Subcutaneous abdominal adipose tissue (tissue), 5 donors: Measurements from ENCODE around the gene PLEKHG5.
"Not testable (repeated sequence)": the region's sequence is repeated elsewhere in the genome, so short reads cannot be mapped to it uniquely, and the experiment has no call there.

Experiments
- H3K27ac ChIP-seq: one replicate; pipeline ENCODE4 v1.7.0; 2013; ENCODE audit warnings: low read depth, mild to moderate bottlenecking, inconsistent platforms, low read length, moderate library complexity
- H3K27me3 ChIP-seq, 5 donors: one replicate each; pipeline ENCODE4 v1.7.0; 2013; ENCODE audit warnings: low read length in 5 of 5, inconsistent platforms in 1 of 5; ENCODE audit not compliant: control insufficient read depth in 5 of 5, insufficient read depth in 4 of 5
- H3K36me3 ChIP-seq, 5 donors: one replicate each; pipeline ENCODE4 v1.7.0; 2013; ENCODE audit warnings: low read length in 5 of 5; ENCODE audit not compliant: control insufficient read depth in 5 of 5, insufficient read depth in 5 of 5
- H3K4me1 ChIP-seq, 5 donors: one replicate each; pipeline ENCODE4 v1.7.0; 2013; ENCODE audit warnings: low read length in 5 of 5, mild to moderate bottlenecking in 3 of 5, moderate library complexity in 1 of 5; ENCODE audit not compliant: control insufficient read depth in 5 of 5, insufficient read depth in 5 of 5
- H3K4me3 ChIP-seq, 5 donors: one replicate each; pipeline ENCODE4 v1.7.0; 2013; ENCODE audit warnings: low read length in 5 of 5, low read depth in 1 of 5
- H3K9ac ChIP-seq, 5 donors: one replicate each; pipeline ENCODE4 v1.7.0; 2013; ENCODE audit warnings: low read length in 5 of 5, mild to moderate bottlenecking in 4 of 5, moderate library complexity in 3 of 5
- H3K9me3 ChIP-seq, 5 donors: one replicate each; pipeline ENCODE4 v1.7.0; 2013; ENCODE audit warnings: low read length in 5 of 5; ENCODE audit not compliant: control insufficient read depth in 5 of 5
- donor health status: healthy.
- donor health status: healthy.
- donor health status: healthy.
- donor health status: healthy.
- donor health status: healthy.

The PLEKHG5 gene

GRCh38 chr1:6431645-6432579 is 59.6 kb downstream of the PLEKHG5 start:
- peaks cover 6 to 30% (median 25%) of the 10 kb centered on the region in 5 donors for H3K27me3 ChIP-seq
- H3K4me3 ChIP-seq, H3K27ac ChIP-seq, H3K36me3 ChIP-seq, H3K9me3 ChIP-seq, H3K4me1 ChIP-seq, H3K9ac ChIP-seq: not testable (repeated sequence)

GRCh38 chr1:6429660-6430411 is 61.6 kb downstream of the PLEKHG5 start:
- H3K9ac ChIP-seq, H3K4me1 ChIP-seq, H3K9me3 ChIP-seq, H3K27ac ChIP-seq, H3K4me3 ChIP-seq, H3K36me3 ChIP-seq: not testable (repeated sequence)
- H3K27me3 ChIP-seq = peaks cover 26 to 48% (median 43%) of the 10 kb centered on the region in 5 donors

- peaks cover 36 to 60% (median 55%) of the 10 kb centered on the region in 5 donors for H3K27me3 ChIP-seq
- H3K9ac ChIP-seq = not testable (repeated sequence)
Observed at GRCh38 chr1:6428453-6428852, 63.0 kb downstream of the PLEKHG5 start.

GRCh38 chr1:6427441-6428390 is 63.8 kb downstream of the PLEKHG5 start:
- Histone ChIP-seq H3K27ac (no peak overlapping the region), H3K27me3 (peaks cover 44 to 67% (median 62%) of the 10 kb centered on the region in 5 donors)

More at GRCh38 chr1:6428453-6428852, 63.0 kb downstream of the PLEKHG5 start:
- not testable (repeated sequence) for H3K36me3 ChIP-seq, H3K27ac ChIP-seq, H3K4me3 ChIP-seq, H3K9me3 ChIP-seq
- H3K4me1 ChIP-seq = peaks cover 0 to 19% (median 11%) of the 10 kb centered on the region in 5 donors

GRCh38 chr1:6426972-6427350 is 64.5 kb downstream of the PLEKHG5 start:
- Histone ChIP-seq H3K9ac (no peak overlapping the region), H3K4me1 (peaks cover 0 to 26% (median 16%) of the 10 kb centered on the region in 5 donors), H3K9me3 (no peaks in the 10 kb centered on the region), H3K27me3 (peaks cover 44 to 70% (median 63%) of the 10 kb centered on the region in 5 donors), H3K4me3 (no peak overlapping the region), H3K27ac (no peak overlapping the region), H3K36me3 (no peaks in the 10 kb centered on the region)

More at GRCh38 chr1:6427441-6428390, 63.8 kb downstream of the PLEKHG5 start:
- Histone ChIP-seq H3K4me3 (no peak overlapping the region), H3K36me3 (no peaks in the 10 kb centered on the region), H3K9me3 (no peaks in the 10 kb centered on the region), H3K9ac (no peak overlapping the region), H3K4me1 (peaks cover 0 to 26% (median 16%) of the 10 kb centered on the region in 5 donors)

GRCh38 chr1:6426277-6426971 is 65.0 kb downstream of the PLEKHG5 start:
- peaks cover 49 to 75% (median 68%) of the 10 kb centered on the region in 5 donors for H3K27me3 ChIP-seq
- no peak overlapping the region for H3K27ac ChIP-seq

GRCh38 chr1:6425658-6426057 is 65.8 kb downstream of the PLEKHG5 start:
- Histone ChIP-seq H3K27ac (no peak overlapping the region), H3K4me1 (peaks cover 0 to 28% (median 16%) of the 10 kb centered on the region in 5 donors), H3K27me3 (peaks cover 54 to 83% (median 73%) of the 10 kb centered on the region in 5 donors), H3K4me3 (no peak overlapping the region), H3K9ac (no peak overlapping the region), H3K9me3 (no peaks in the 10 kb centered on the region), H3K36me3 (no peaks in the 10 kb centered on the region)

More at GRCh38 chr1:6426277-6426971, 65.0 kb downstream of the PLEKHG5 start:
- Histone ChIP-seq H3K36me3 (no peaks in the 10 kb centered on the region), H3K4me1 (peaks cover 0 to 26% (median 16%) of the 10 kb centered on the region in 5 donors), H3K9me3 (no peaks in the 10 kb centered on the region), H3K4me3 (no peak overlapping the region), H3K9ac (no peak overlapping the region)

GRCh38 chr1:6424619-6425593 is 66.6 kb downstream of the PLEKHG5 start, which contains the start of gene ESPN:
Gene ESPN (plus strand): TSS chr1:6424776. CDS start chr1:6424956, 180 bp downstream.
- Histone ChIP-seq H3K4me3 (peak within 1 kb of the TSS in 3 of 5 donors; percentile 34 to 56 (median 43)), H3K9me3 (no peaks in the 10 kb centered on the region), H3K36me3 (no peaks in the 10 kb centered on the region), H3K9ac (no peak within 1 kb of the TSS), H3K4me1 (peaks cover 0 to 35% (median 23%) of the 10 kb centered on the region in 5 donors), H3K27ac (no peak within 1 kb of the TSS), H3K27me3 (peaks cover 48 to 86% (median 74%) of the 10 kb centered on the region in 5 donors)
